SH-SY5Y (cell line): ENCODE results near the gene NGRN.

Experiments used
- GATA2 ChIP-seq: IDR thresholded peaks from 2 replicates; pipeline ENCODE4 v1.6.1; 2011; ENCODE audit warnings: mild to moderate bottlenecking, low read depth, low read length
- GATA3 ChIP-seq: IDR thresholded peaks from 2 replicates; pipeline ENCODE4 v1.6.1; 2011; ENCODE audit warnings: low read depth, mild to moderate bottlenecking, low read length, moderate library complexity

NGRN gene

GRCh38 chr15:90230610-90231009 lies 34.9 kb upstream of the NGRN start:
- TF ChIP-seq GATA3 = no peak

- TF ChIP-seq GATA2 (no peak), GATA3 (no peak)
Observed at GRCh38 chr15:90231028-90232017, 34.1 kb upstream of the NGRN start.

GRCh38 chr15:90232196-90232595 lies 33.3 kb upstream of the NGRN start:
- no peak for TF ChIP-seq GATA2
- TF ChIP-seq GATA3 = no peak

- no peak for TF ChIP-seq GATA3
- TF ChIP-seq GATA2 = no peak
Observed at GRCh38 chr15:90232941-90233386, 32.5 kb upstream of the NGRN start.

DNA sequence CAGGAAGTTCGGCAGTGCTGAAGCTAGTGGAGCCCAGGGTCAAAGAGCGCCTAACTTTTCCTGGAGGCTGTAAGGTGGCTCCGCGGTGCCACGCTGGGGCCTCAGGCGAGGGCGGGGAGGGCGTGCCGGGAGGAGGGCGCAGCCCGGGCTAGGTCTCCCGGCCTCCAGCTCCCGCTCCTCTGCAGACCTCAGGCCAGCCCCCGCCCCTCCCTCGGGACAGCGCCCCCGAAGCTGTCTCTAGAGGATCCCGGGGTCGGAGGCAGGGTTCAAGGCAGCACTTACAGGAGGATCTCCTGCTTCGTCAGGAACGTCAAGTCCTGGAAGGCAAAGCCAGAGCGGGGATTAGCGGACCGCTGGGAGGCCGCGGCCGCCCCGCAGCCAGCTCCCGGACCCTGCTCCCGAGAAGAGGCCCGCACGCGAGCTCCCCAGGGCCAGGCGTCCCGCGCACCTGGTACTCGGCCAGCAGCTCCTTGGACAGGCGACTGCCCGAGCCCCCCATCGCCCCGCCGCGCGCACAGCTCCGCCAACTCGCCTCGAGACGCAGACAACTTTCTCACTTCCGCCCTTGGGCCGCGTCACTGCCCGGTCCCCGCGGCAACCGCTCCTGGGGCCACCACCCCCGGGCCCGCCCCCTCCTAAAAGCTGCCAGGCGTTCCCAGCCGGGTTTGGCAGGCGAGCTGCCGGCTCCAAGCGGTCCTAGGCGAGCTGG lies 31.9 kb upstream of the NGRN start, which contains the start of gene CIB1:
CIB1 (minus strand) TSS at position 555 of the 709 bp plus-strand sequence; CDS start at position 499, 56 bp downstream.
- TF ChIP-seq GATA2 = no peak
- TF ChIP-seq GATA3 = no peak

- TF ChIP-seq GATA2 (peak; percentile 83), GATA3 (no peak; the same call in 1 of the 2 replicates)
Observed at GRCh38 chr15:90234096-90234988, 31.1 kb upstream of the NGRN start, which contains the start of gene GDPGP1. Gene GDPGP1, plus strand, starts transcription at chr15:90234209. Its CDS starts 6,700 bp downstream, at chr15:90240909.

GRCh38 chr15:90239371-90239770 lies 26.1 kb upstream of the NGRN start:
- no peak for TF ChIP-seq GATA3
- no peak for TF ChIP-seq GATA2

DNA sequence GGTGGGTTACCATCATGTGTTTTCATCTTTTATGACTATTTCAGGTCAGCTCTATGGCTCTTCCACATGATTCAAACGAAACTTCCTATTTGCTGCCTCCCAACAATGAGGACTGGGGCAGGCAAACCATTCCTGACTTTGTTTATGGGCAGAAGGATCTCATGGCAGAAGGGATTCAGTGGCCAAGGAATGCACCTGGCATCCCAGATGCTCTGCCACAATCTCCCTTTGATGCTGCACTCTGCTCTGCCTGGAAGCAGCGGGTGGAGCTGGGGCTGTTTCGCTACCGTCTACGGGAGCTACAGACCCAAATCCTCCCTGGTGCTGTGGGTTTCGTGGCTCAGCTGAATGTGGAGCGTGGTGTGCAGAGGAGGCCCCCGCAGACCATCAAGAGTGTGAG lies 24.6 kb upstream of the NGRN start:
- TF ChIP-seq GATA2 (no peak), GATA3 (no peak)

DNA sequence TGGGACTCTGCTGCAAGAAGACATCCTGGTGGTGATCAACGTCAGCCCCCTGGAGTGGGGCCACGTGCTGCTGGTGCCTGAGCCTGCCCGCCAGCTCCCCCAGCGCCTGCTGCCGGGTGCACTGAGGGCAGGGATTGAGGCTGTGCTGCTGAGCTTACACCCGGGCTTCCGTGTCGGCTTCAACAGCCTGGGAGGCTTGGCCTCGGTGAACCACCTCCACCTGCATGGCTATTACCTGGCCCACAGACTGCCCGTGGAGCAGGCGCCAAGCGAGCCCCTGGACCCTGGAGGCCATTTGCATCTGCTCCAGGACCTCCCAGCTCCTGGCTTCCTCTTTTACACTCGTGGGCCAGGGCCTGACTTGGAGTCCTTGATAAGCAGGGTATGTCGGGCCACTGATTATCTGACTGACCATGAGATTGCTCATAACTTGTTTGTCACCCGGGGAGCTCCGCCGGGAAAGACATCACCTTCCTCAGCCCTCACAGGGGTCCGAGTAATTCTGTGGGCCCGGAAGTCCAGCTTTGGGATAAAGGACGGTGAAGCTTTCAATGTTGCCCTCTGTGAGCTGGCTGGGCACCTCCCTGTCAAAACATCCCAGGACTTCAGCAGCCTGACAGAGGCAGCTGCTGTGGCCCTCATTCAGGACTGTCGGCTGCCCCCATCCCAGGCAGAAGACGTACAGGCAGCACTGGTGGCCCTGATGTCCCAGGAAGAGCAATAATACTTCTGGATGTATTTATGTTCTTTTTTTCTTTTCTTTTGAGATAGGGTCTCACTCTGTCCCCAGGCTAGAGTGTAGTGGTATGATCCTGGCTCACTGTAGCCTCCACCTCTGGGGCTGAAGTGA lies 23.9 kb upstream of the NGRN start:
- TF ChIP-seq GATA3 = no peak
- no peak for TF ChIP-seq GATA2

DNA sequence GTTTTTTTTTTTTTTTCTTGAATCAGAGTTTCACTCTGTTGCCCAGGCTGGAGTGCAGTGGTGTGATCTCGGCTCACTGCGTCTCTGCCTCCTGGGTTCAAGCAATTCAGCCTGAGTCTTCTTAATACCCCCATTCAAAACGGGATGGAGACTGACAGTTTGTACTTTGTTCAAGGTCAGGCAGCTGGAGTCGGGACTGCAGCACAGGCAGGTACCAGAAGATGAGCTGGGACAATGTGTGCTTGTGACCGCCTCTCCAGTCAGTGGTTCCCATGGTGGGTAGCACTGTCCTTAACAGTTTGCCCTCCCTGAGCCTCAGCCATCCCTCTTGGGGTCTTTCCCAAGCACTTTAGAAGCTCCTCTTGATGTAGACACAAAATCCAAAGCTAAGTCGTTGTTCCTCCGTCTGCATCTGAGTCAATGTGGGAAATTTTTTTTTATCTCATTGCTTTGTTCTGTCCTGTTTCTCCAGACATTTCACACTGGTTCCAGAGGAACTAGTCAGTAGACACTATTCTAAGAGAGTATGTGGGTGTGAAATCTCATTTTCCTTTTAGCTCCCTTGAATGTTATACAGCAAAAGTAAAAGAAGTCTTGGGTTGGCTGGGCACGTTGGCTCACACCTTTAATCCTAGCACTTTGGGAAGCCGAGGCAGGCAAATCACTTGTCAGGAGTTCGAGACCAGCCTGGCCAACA lies 21.4 kb upstream of the NGRN start:
- no peak for TF ChIP-seq GATA3
- TF ChIP-seq GATA2 = no peak

- no peak for TF ChIP-seq GATA2
- no peak for TF ChIP-seq GATA3
Observed at GRCh38 chr15:90248789-90249202, 16.7 kb upstream of the NGRN start.

GRCh38 chr15:90249203-90249863 lies 16.1 kb upstream of the NGRN start, which contains the start of gene TTLL13:
Gene TTLL13, plus strand, starts transcription at chr15:90249556. Its CDS starts 1,075 bp downstream, at chr15:90250631.
- no peak for TF ChIP-seq GATA2
- no peak for TF ChIP-seq GATA3
